Lower lobe of right lung (tissue), 2 donors: ENCODE measurements around the gene JAKMIP1. TPM values are rescaled to one million over a fixed set of nuclear protein-coding genes. Genes with fewer than 3 reads are reported as not detected.

ENCODE experiments used
- ATAC-seq, 2 donors: fragments of 200-7000 bp; cut with Tn5 transposase; one replicate each; pipeline ENCODE4 v1.9.1; 2020 to 2022; ENCODE audit warnings: mild to moderate bottlenecking in 2 of 2, moderate library complexity in 2 of 2
- DNase-seq: peaks from one replicate; pipeline ENCODE4 v3.0.0-alpha.2; 2020
- H3K27ac ChIP-seq: fragments of 200-600 bp; one replicate; pipeline ENCODE4 v1.8.0; 2022
- H3K27me3 ChIP-seq: fragments of 200-600 bp; one replicate; pipeline ENCODE4 v1.8.0; 2022; ENCODE audit warnings: low read depth
- H3K36me3 ChIP-seq: fragments of 200-600 bp; one replicate; pipeline ENCODE4 v1.8.0; 2022; ENCODE audit warnings: mild to moderate bottlenecking
- H3K4me1 ChIP-seq: fragments of 200-600 bp; one replicate; pipeline ENCODE4 v1.8.0; 2022
- H3K4me3 ChIP-seq: fragments of 200-600 bp; one replicate; pipeline ENCODE4 v1.8.0; 2022; ENCODE audit warnings: mild to moderate bottlenecking
- H3K9me3 ChIP-seq: fragments of 200-600 bp; one replicate; pipeline ENCODE4 v1.8.0; 2022
- CTCF ChIP-seq: fragments of 200-600 bp; IDR thresholded peaks from one replicate; pipeline ENCODE4 v1.8.0; 2022; ENCODE audit warnings: antibody characterized with exemption, mild to moderate bottlenecking
- intact Hi-C: fragments of 100-400 bp; cut with DNase I; formaldehyde crosslinking; loops from one replicate; pipeline ENCODE4 v1.11.0; 2022
- total RNA-seq: library from RNA; stranded (reverse); fragmentation: NEBNext Ultra II Directional; extraction: Animal tissue kit (Norgen Biotek cat#: 25700); gene quantifications from one replicate; pipeline ENCODE4 v1.2.1, GENCODE V29; 2021
- donor health status: DM: no; HTN: yes; CAD: no; lungs with severe emphysema.

Gene JAKMIP1
- total RNA-seq, 1 donor from 2014 or later, result 0.65 TPM

GRCh38 chr4:6154875-6155274 is 45.5 kb downstream of the JAKMIP1 start:
- Histone ChIP-seq H3K27me3 (peaks cover 3% of the 10 kb centered on the region), H3K4me3 (no peak overlapping the region), H3K4me1 (no peaks in the 10 kb centered on the region), H3K36me3 (no peaks in the 10 kb centered on the region), H3K27ac (no peak overlapping the region), H3K9me3 (no peaks in the 10 kb centered on the region)
- no peak for ATAC-seq
- DNase-seq, result no peak
- no peak for TF ChIP-seq CTCF
- intact Hi-C loops, result no loop called here

- Histone ChIP-seq H3K27ac (no peak overlapping the region), H3K36me3 (no peaks in the 10 kb centered on the region), H3K9me3 (no peaks in the 10 kb centered on the region), H3K27me3 (peaks cover 3% of the 10 kb centered on the region), H3K4me3 (no peak overlapping the region), H3K4me1 (no peaks in the 10 kb centered on the region)
- DNase-seq (no peak), ATAC-seq (no peak)
- TF ChIP-seq CTCF, result no peak
- intact Hi-C loops, result no loop called here
Observed at GRCh38 chr4:6153874-6154273, 46.5 kb downstream of the JAKMIP1 start.

- ATAC-seq (no peak), DNase-seq (no peak)
- Histone ChIP-seq H3K27ac (no peak overlapping the region), H3K4me1 (no peaks in the 10 kb centered on the region), H3K9me3 (no peaks in the 10 kb centered on the region), H3K27me3 (peaks cover 3% of the 10 kb centered on the region), H3K4me3 (no peak overlapping the region), H3K36me3 (no peaks in the 10 kb centered on the region)
- intact Hi-C loops, result no loop called here
- TF ChIP-seq CTCF, result no peak
Observed at GRCh38 chr4:6152869-6153705, 47.3 kb downstream of the JAKMIP1 start.

GRCh38 chr4:6150046-6150735 is 50.2 kb downstream of the JAKMIP1 start:
- no peak for ATAC-seq
- intact Hi-C loops, result no loop called here

More at GRCh38 chr4:6150046-6150735, 50.2 kb downstream of the JAKMIP1 start:
- H3K9me3 ChIP-seq, result no peaks in the 10 kb centered on the region
- peaks cover 3% of the 10 kb centered on the region for H3K27me3 ChIP-seq
- no peak overlapping the region for H3K4me3 ChIP-seq
- no peaks in the 10 kb centered on the region for H3K4me1 ChIP-seq
- H3K27ac ChIP-seq, result no peak overlapping the region
- no peak for TF ChIP-seq CTCF
- no peaks in the 10 kb centered on the region for H3K36me3 ChIP-seq
- no peak for DNase-seq
